Measurements from ENCODE around the gene CHURC1. TPM values are rescaled to one million over a fixed set of nuclear protein-coding genes. Genes with fewer than 3 reads are reported as not detected.
A peak's percentile ranks its signal among the peaks of the same experiment; 100 is the strongest.

The CHURC1 gene
- total and polyA plus RNA-seq, 2 experiments from 2014 or later = 62.4 to 134 TPM

- 98% methylated on average over 6 of the region's 6 CpGs for WGBS (ENCODE audit: low lambda C conversion rate, missing lambda C conversion rate)
- Histone ChIP-seq H4K20me1 (ENCODE audit: insufficient read depth, poor library complexity, severe bottlenecking) (no peaks in the 10 kb centered on the region), H3K9me2 (replicated peaks; ENCODE audit: insufficient read depth) (no peaks in the 10 kb centered on the region), H2AFZ (no peak overlapping the region), H3K9me3 (ENCODE audit: low read depth) (no peaks in the 10 kb centered on the region), H3K4me1 (ENCODE audit: insufficient read depth) (peaks cover 10% of the 10 kb centered on the region), H3K36me3 (replicated peaks; ENCODE audit: insufficient read depth, low read depth) (no peaks in the 10 kb centered on the region), H3K27me3 (no peaks in the 10 kb centered on the region), H3K4me3 (no peak overlapping the region), H3K4me2 (no peak overlapping the region), H3K79me2 (peaks cover 22% of the 10 kb centered on the region), H3K27ac (peak overlapping the region; percentile 21)
- no peak for TF ChIP-seq EZH2phosphoT487 (IDR thresholded peaks at IDR 0.05; ENCODE audit: low read depth, severe bottlenecking, unreplicated experiment)
- TF ChIP-seq CTCF (IDR thresholded peaks at IDR 0.05; ENCODE audit: poor library complexity) = no peak
- TF ChIP-seq EZH2 (IDR thresholded peaks at IDR 0.05; ENCODE audit: borderline replicate concordance) = no peak
- DNase-seq (ENCODE audit: low spot score) = no peak
Observed at GRCh38 chr14:64943556-64943955, 29.3 kb downstream of the CHURC1 start.

- Histone ChIP-seq H3K4me1 (ENCODE audit: insufficient read depth) (peaks cover 7% of the 10 kb centered on the region), H3K4me3 (no peak overlapping the region), H3K36me3 (replicated peaks; ENCODE audit: insufficient read depth, low read depth) (no peaks in the 10 kb centered on the region), H2AFZ (no peak overlapping the region), H3K27me3 (no peaks in the 10 kb centered on the region), H3K27ac (peak overlapping the region; percentile 21), H3K9me3 (ENCODE audit: low read depth) (no peaks in the 10 kb centered on the region), H3K9me2 (replicated peaks; ENCODE audit: insufficient read depth) (no peaks in the 10 kb centered on the region), H3K4me2 (no peak overlapping the region), H4K20me1 (ENCODE audit: insufficient read depth, poor library complexity, severe bottlenecking) (no peaks in the 10 kb centered on the region), H3K79me2 (peaks cover 22% of the 10 kb centered on the region)
- WGBS (ENCODE audit: low lambda C conversion rate, missing lambda C conversion rate) = 96% methylated on average over 2 of the region's 2 CpGs
- TF ChIP-seq EZH2phosphoT487 (IDR thresholded peaks at IDR 0.05; ENCODE audit: low read depth, severe bottlenecking, unreplicated experiment) (no peak), EZH2 (IDR thresholded peaks at IDR 0.05; ENCODE audit: borderline replicate concordance) (no peak), CTCF (IDR thresholded peaks at IDR 0.05; ENCODE audit: poor library complexity) (no peak)
- no peak for DNase-seq (ENCODE audit: low spot score)
Observed at GRCh38 chr14:64944041-64944440, 29.8 kb downstream of the CHURC1 start.

- Histone ChIP-seq H3K9me2 (replicated peaks; ENCODE audit: insufficient read depth) (no peaks in the 10 kb centered on the region), H3K27me3 (no peaks in the 10 kb centered on the region), H3K36me3 (replicated peaks; ENCODE audit: insufficient read depth, low read depth) (no peaks in the 10 kb centered on the region), H3K27ac (no peak overlapping the region), H2AFZ (no peak overlapping the region), H3K4me1 (ENCODE audit: insufficient read depth) (no peaks in the 10 kb centered on the region), H3K79me2 (peaks cover 22% of the 10 kb centered on the region), H3K4me2 (no peak overlapping the region), H4K20me1 (ENCODE audit: insufficient read depth, poor library complexity, severe bottlenecking) (no peaks in the 10 kb centered on the region), H3K9me3 (ENCODE audit: low read depth) (no peaks in the 10 kb centered on the region), H3K4me3 (no peak overlapping the region)
- no peak for TF ChIP-seq EZH2phosphoT487 (IDR thresholded peaks at IDR 0.05; ENCODE audit: low read depth, severe bottlenecking, unreplicated experiment)
- no peak for TF ChIP-seq CTCF (IDR thresholded peaks at IDR 0.05; ENCODE audit: poor library complexity)
- TF ChIP-seq EZH2 (IDR thresholded peaks at IDR 0.05; ENCODE audit: borderline replicate concordance) = no peak
- 92% methylated on average over 4 of the region's 4 CpGs for WGBS (ENCODE audit: low lambda C conversion rate, missing lambda C conversion rate)
- DNase-seq (ENCODE audit: low spot score) = no peak
Observed at GRCh38 chr14:64944861-64945260, 30.6 kb downstream of the CHURC1 start.
